ENCODE measurements around the gene HOXB3.
A peak's percentile ranks its signal among the peaks of the same experiment; 100 is the strongest.

Gene HOXB3

GRCh38 chr17:48625495-48626244 is 35.6 kb upstream of the HOXB3 start (continued):
- TF ChIP-seq ZNF677 (tag by site-specific recombination; IDR thresholded peaks at IDR 0.05) (0 out of 2 replicates have a peak, but pooled peaks have one; percentile 17), ZNF132 (tag by site-specific recombination; IDR thresholded peaks at IDR 0.05; ENCODE audit: borderline replicate concordance) (no peak), ZBTB21 (tag by site-specific recombination; IDR thresholded peaks at IDR 0.05) (no peak), ZNF596 (tag by site-specific recombination; IDR thresholded peaks at IDR 0.05) (no peak), ZNF280D (tag by site-specific recombination; IDR thresholded peaks at IDR 0.05) (no peak), ZNF366 (tag by site-specific recombination; conservative IDR thresholded peaks at IDR 0.05) (peak; percentile 82), BCL11A (tag by site-specific recombination; IDR thresholded peaks at IDR 0.05; ENCODE audit: low read depth) (no peak), ZNF335 (tag by site-specific recombination; conservative IDR thresholded peaks at IDR 0.05) (peak; percentile 52), YY1 (tag by site-specific recombination; IDR thresholded peaks at IDR 0.05) (peak; percentile 46; the same call in 1 of the 2 replicates), ZBTB17 (tag by site-specific recombination; IDR thresholded peaks at IDR 0.05) (peak; percentile 87), PRDM2 (tag by site-specific recombination; IDR thresholded peaks at IDR 0.05; ENCODE audit: borderline replicate concordance) (no peak), PATZ1 (tag by site-specific recombination; IDR thresholded peaks at IDR 0.05) (peak; percentile 21), ZNF561 (tag by site-specific recombination; IDR thresholded peaks at IDR 0.05; ENCODE audit: borderline replicate concordance) (no peak), ZNF23 (tag by site-specific recombination; IDR thresholded peaks at IDR 0.05; ENCODE audit: borderline replicate concordance) (no peak), SP7 (tag by site-specific recombination; IDR thresholded peaks at IDR 0.05) (no peak; the same call in 1 of the 2 replicates), ZNF530 (tag by site-specific recombination; IDR thresholded peaks at IDR 0.05; ENCODE audit: low read depth) (no peak), ZNF398 (tag by site-specific recombination; IDR thresholded peaks at IDR 0.05) (peak; percentile 41), ZBTB11 (tag by site-specific recombination; conservative IDR thresholded peaks at IDR 0.05; ENCODE audit: low read depth) (peak; percentile 17), ZNF660 (tag by site-specific recombination; IDR thresholded peaks at IDR 0.05) (peak; percentile 39), ZNF548 (tag by site-specific recombination; IDR thresholded peaks at IDR 0.05) (no peak)

All from HEK293 (cell line).